ENCODE measurements around the gene PTOV1.

DNA sequence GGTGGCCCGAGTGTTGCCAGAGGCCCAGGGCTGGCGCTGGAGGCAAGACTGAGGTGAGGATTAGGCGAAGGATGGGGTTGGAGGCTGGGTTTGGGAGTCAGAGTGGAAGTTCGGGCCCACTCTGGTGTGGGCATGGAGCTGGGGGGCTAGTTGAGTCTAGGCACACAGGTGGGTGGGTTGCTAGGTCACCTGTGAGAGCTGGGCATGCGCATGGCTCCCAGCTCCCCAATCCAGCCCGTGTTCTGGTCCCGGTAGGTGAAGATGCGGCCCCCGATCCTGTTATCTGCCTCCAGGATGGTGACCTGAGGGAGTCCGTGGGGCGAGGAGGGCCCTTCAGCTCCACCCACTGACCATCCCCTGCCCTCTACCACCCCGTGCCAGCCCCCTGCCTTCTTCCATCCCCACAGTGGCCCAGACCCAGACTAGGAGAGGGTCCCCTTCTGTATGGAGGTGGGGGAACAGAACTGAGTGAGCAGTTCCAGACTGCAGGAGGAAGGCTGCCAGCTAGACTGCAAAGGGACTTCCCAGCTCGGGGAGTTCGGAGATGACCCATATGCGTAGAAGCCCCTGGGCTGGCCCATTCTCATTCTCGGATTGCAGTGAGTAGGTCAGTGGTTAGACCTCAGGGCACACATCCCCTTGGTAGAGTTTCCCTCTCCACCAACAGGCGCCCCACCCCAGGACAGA lies 44.1 kb downstream of the PTOV1 start:
- TF ChIP-seq, protein P1, sequence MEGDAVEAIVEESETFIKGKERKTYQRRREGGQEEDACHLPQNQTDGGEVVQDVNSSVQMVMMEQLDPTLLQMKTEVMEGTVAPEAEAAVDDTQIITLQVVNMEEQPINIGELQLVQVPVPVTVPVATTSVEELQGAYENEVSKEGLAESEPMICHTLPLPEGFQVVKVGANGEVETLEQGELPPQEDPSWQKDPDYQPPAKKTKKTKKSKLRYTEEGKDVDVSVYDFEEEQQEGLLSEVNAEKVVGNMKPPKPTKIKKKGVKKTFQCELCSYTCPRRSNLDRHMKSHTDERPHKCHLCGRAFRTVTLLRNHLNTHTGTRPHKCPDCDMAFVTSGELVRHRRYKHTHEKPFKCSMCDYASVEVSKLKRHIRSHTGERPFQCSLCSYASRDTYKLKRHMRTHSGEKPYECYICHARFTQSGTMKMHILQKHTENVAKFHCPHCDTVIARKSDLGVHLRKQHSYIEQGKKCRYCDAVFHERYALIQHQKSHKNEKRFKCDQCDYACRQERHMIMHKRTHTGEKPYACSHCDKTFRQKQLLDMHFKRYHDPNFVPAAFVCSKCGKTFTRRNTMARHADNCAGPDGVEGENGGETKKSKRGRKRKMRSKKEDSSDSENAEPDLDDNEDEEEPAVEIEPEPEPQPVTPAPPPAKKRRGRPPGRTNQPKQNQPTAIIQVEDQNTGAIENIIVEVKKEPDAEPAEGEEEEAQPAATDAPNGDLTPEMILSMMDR (conservative IDR thresholded peaks at IDR 0.05; ENCODE audit: low read length) = no peak
- TF ChIP-seq EZH2phosphoT487 (IDR thresholded peaks at IDR 0.05; ENCODE audit: borderline replicate concordance, low read depth, low read length) = no peak
